GM18867 (cell line): Measurements from ENCODE around the gene GLB1L2.
"Not testable (repeated sequence)": the region's sequence is repeated elsewhere in the genome, so short reads cannot be mapped to it uniquely, and the experiment has no call there.

Source experiments
- ATAC-seq: cut with Tn5 transposase; IDR thresholded peaks from one replicate; pipeline ENCODE4 v1.9.1; 2021; ENCODE audit warnings: mild to moderate bottlenecking, moderate library complexity; ENCODE audit not compliant: unreplicated experiment

The GLB1L2 gene

GRCh38 chr11:134321373-134321772 lies 10.4 kb upstream of the GLB1L2 start:
- not testable (repeated sequence) for ATAC-seq

- no peak for ATAC-seq
Observed at GRCh38 chr11:134322553-134322952, 9.2 kb upstream of the GLB1L2 start.

- ATAC-seq, result no peak
Observed at GRCh38 chr11:134328433-134328832, 3.4 kb upstream of the GLB1L2 start.

- no peak for ATAC-seq
Observed at GRCh38 chr11:134330611-134331353, 1.0 kb upstream of the GLB1L2 start.

GRCh38 chr11:134332189-134332631 lies 422 bp downstream of the GLB1L2 start:
- no peak for ATAC-seq

- no peak for ATAC-seq
Observed at GRCh38 chr11:134332782-134333181, 994 bp downstream of the GLB1L2 start.

GRCh38 chr11:134333312-134333711 lies 1.5 kb downstream of the GLB1L2 start:
- ATAC-seq, result no peak

- no peak for ATAC-seq
Observed at GRCh38 chr11:134333946-134334345, 2.2 kb downstream of the GLB1L2 start.

GRCh38 chr11:134334796-134335571 lies 3.2 kb downstream of the GLB1L2 start:
- no peak for ATAC-seq

- ATAC-seq, result no peak
Observed at GRCh38 chr11:134337051-134337450, 5.3 kb downstream of the GLB1L2 start.

GRCh38 chr11:134338068-134338467 lies 6.3 kb downstream of the GLB1L2 start:
- no peak for ATAC-seq

- no peak for ATAC-seq
Observed at GRCh38 chr11:134338654-134339053, 6.9 kb downstream of the GLB1L2 start.

- no peak for ATAC-seq
Observed at GRCh38 chr11:134339756-134340155, 8.0 kb downstream of the GLB1L2 start.

- no peak for ATAC-seq
Observed at GRCh38 chr11:134340354-134340964, 8.7 kb downstream of the GLB1L2 start.

- no peak for ATAC-seq
Observed at GRCh38 chr11:134341805-134342571, 10.2 kb downstream of the GLB1L2 start.

GRCh38 chr11:134342572-134343340 lies 11.0 kb downstream of the GLB1L2 start:
- no peak for ATAC-seq

- no peak for ATAC-seq
Observed at GRCh38 chr11:134343646-134344045, 11.9 kb downstream of the GLB1L2 start.

GRCh38 chr11:134344497-134345236 lies 12.9 kb downstream of the GLB1L2 start:
- ATAC-seq, result not testable (repeated sequence)

- ATAC-seq, result no peak
Observed at GRCh38 chr11:134345237-134345550, 13.4 kb downstream of the GLB1L2 start.
